GM12878 (cell line): ENCODE measurements around the gene CENPK. TPM values are rescaled to one million over a fixed set of nuclear protein-coding genes. Genes with fewer than 3 reads are reported as not detected.

ENCODE experiments used
- ATAC-seq: fragments of 200-7000 bp; cut with Tn5 transposase; 3 replicates; pipeline ENCODE4 v1.9.1; 2020; ENCODE audit warnings: mild to moderate bottlenecking, moderate library complexity
- BruUV-seq: library from RNA; stranded (reverse); fragments of 400-500 nt; replicated peaks from 2 replicates; lab custom pipeline; 2021; lab: Mats Ljungman, UMichigan
- CTCF ChIA-PET: fragments of 300-600 bp; sonication (Branson Sonifier 250); formaldehyde crosslinking; extraction: SDS; loops from one replicate; lab custom pipeline; 2021; ENCODE audit warnings: inconsistent platforms; lab: Yijun Ruan, JAX
- POLR2A ChIA-PET: fragments of 350-600 bp; formaldehyde crosslinking; extraction: SDS; loops from one replicate; lab custom pipeline; 2021; ENCODE audit warnings: inconsistent platforms; lab: Charles Lee
- RAD21 ChIA-PET: fragments of 300-600 bp; sonication (Branson Sonifier 250); formaldehyde crosslinking; loops from one replicate; lab custom pipeline; 2023; ENCODE audit warnings: antibody characterized with exemption; ENCODE audit not compliant: unreplicated experiment; lab: Charles Lee
- SMC1A ChIA-PET: fragments of 300-600 bp; sonication (Branson Sonifier 250); formaldehyde crosslinking; loops from one replicate; lab custom pipeline; 2023; ENCODE audit not compliant: unreplicated experiment, uncharacterized antibody; lab: Charles Lee
- DNase-seq: peaks from one replicate; pipeline ENCODE4 v3.0.0-alpha.2; 2011; ENCODE audit warnings: low read depth, low spot score
- FAIRE-seq: peaks from 3 replicates; lab custom pipeline; 2011; peaks lifted over from hg19 to GRCh38; lab: Jason Lieb, UNC
- H2AFZ ChIP-seq: 2 replicates; pipeline ENCODE4 v1.6.0; 2011; ENCODE audit warnings: low read depth, low read length, control low read depth; ENCODE audit not compliant: control insufficient read depth
- H3K27ac ChIP-seq: 2 replicates; pipeline ENCODE4 v1.5.1; 2011; ENCODE audit warnings: control low read depth; ENCODE audit not compliant: control insufficient read depth, insufficient read depth
- H3K27me3 ChIP-seq, 2 experiments: replicated peaks in 1 of 2; 2 replicates each; pipeline versions ENCODE4 v1.6.0 to v1.6.1; 2011; ENCODE audit warnings: low read length in 1 of 2; ENCODE audit not compliant: control insufficient read depth in 2 of 2, insufficient read depth in 2 of 2
- H3K36me3 ChIP-seq, 2 experiments: 2 replicates each; pipeline ENCODE4 v1.5.1; 2011; ENCODE audit warnings: low read length in 1 of 2; ENCODE audit not compliant: control insufficient read depth in 2 of 2, insufficient read depth in 2 of 2
- H3K4me1 ChIP-seq: 2 replicates; pipeline ENCODE4 v1.6.1; 2011; ENCODE audit warnings: mild to moderate bottlenecking, low read length, moderate library complexity, mixed read lengths; ENCODE audit not compliant: control insufficient read depth, insufficient read depth
- H3K4me2 ChIP-seq: 2 replicates; pipeline ENCODE4 v1.6.0; 2011; ENCODE audit warnings: control low read depth; ENCODE audit not compliant: control insufficient read depth, insufficient read depth
- H3K4me3 ChIP-seq: fragments of 200-600 bp; sonication (generic); 2 replicates; pipeline ENCODE4 v1.5.1; 2016
- H3K79me2 ChIP-seq: 2 replicates; pipeline ENCODE4 v1.6.0; 2011; ENCODE audit warnings: low read length; ENCODE audit not compliant: control insufficient read depth, insufficient read depth
- H3K9ac ChIP-seq: 2 replicates; pipeline ENCODE4 v1.8.0; 2011; ENCODE audit warnings: low read length, control low read depth, mixed read lengths; ENCODE audit not compliant: control insufficient read depth, insufficient read depth
- H3K9me3 ChIP-seq: replicated peaks from 3 replicates; pipeline ENCODE4 v1.5.1; 2011; ENCODE audit warnings: mild to moderate bottlenecking, low read length; ENCODE audit not compliant: control insufficient read depth, insufficient read depth
- H4K20me1 ChIP-seq: 2 replicates; pipeline ENCODE4 v1.6.0; 2011; ENCODE audit not compliant: control insufficient read depth, insufficient read depth
- CTCF ChIP-seq, 3 experiments: IDR thresholded peaks in 2 of 3; conservative IDR thresholded peaks in 1 of 3; 2 replicates each; pipeline ENCODE4 v1.5.1; 2011; ENCODE audit warnings: low read depth in 3 of 3, low read length in 3 of 3, mild to moderate bottlenecking in 3 of 3, control low read depth in 2 of 3, moderate library complexity in 2 of 3, inconsistent platforms in 1 of 3, mixed read lengths in 1 of 3; ENCODE audit not compliant: control insufficient read depth in 2 of 3, insufficient read depth in 1 of 3; ENCODE audit errors: extremely low read depth in 1 of 3
- HDGF ChIP-seq: fragments of 450-650 bp; IDR thresholded peaks from 2 replicates; pipeline ENCODE4 v1.6.1; 2016; ENCODE audit warnings: antibody characterized with exemption
- NFIC ChIP-seq: IDR thresholded peaks from 2 replicates; pipeline ENCODE4 v1.6.1; 2012; ENCODE audit warnings: low read depth, mild to moderate bottlenecking, inconsistent platforms, low read length, moderate library complexity
- SP1 ChIP-seq: IDR thresholded peaks from one replicate; pipeline ENCODE4 v1.6.1; 2011; ENCODE audit warnings: low read depth, low read length
- TCF7 ChIP-seq: IDR thresholded peaks from 2 replicates; pipeline ENCODE4 v1.6.1; 2014; ENCODE audit warnings: antibody characterized with exemption, borderline replicate concordance
- USF1 ChIP-seq: IDR thresholded peaks from 2 replicates; pipeline ENCODE4 v1.6.1; 2011; ENCODE audit warnings: borderline replicate concordance, low read depth, mild to moderate bottlenecking, moderate library complexity, mixed read lengths, low read length; ENCODE audit not compliant: insufficient read depth; ENCODE audit errors: extremely low read length
- ZBTB33 ChIP-seq: fragments of 450-650 bp; IDR thresholded peaks from 2 replicates; pipeline ENCODE4 v1.6.1; 2017; ENCODE audit warnings: mild to moderate bottlenecking
- ZNF384 ChIP-seq: IDR thresholded peaks from 2 replicates; pipeline ENCODE4 v1.6.1; 2012; ENCODE audit warnings: low read depth, mild to moderate bottlenecking, low read length, improper control_type of control experiment, borderline replicate concordance
- WGBS: methylation state at CpG from one replicate; pipeline ENCODE4 v1.1.6; 2016; ENCODE audit warnings: low lambda C conversion rate; ENCODE audit not compliant: insufficient replicate concordance, insufficient coverage; ENCODE audit errors: missing lambda C conversion rate; 5-methylcytosine and 5-hydroxymethylcytosine counted together
- in situ Hi-C: fragments of 300-500 bp; cut with MboI; formaldehyde crosslinking; loops from 9 replicates; pipeline ENCODE4 v1.14.3; 2018; ENCODE audit warnings: mixed read lengths
- intact Hi-C: fragments of 100-400 bp; cut with micrococcal nuclease; formaldehyde crosslinking; loops from one replicate; pipeline ENCODE4 v1.14.2; 2022; ENCODE audit not compliant: unreplicated experiment
- polyA plus RNA-seq, 11 experiments: library from polyadenylated mRNA; depleted of rRNA in 4 of 11; unstranded in 6 of 11; stranded (reverse) in 5 of 11; fragments of >200 nt; fragmentation: Nextera tagmentation in 4 of 11; fragmentation: Illumina TruSeq in 1 of 11; extraction: Ambion mirVana in 4 of 11; extraction: Trizol in 1 of 11; gene quantifications; 1 replicate in 1 of 11; 2 replicates in 10 of 11; pipeline versions ENCODE4 v1.2.1 to v1.2.3, GENCODE V29; 2011 to 2016; ENCODE audit warnings: inconsistent platforms in 2 of 11, missing spikeins in 2 of 11, low read depth in 1 of 11
- total RNA-seq, 4 experiments: library from RNA; depleted of rRNA in 3 of 4; stranded (reverse); fragments of >200 nt in 3 of 4; fragmentation: Illumina TruSeq in 1 of 4; extraction: Trizol in 1 of 4; gene quantifications; 2 replicates each; pipeline versions ENCODE4 v1.2.1 to v1.2.3, GENCODE V29; 2013 to 2021
- TF ChIP-seq, protein P1 (sequence below): fragments of 450-650 bp; IDR thresholded peaks from 2 replicates; pipeline ENCODE4 v1.6.1; 2018; ENCODE audit warnings: borderline replicate concordance, mild to moderate bottlenecking; ENCODE audit not compliant: partially characterized antibody

The CENPK gene
- total and polyA plus RNA-seq, 10 of the 15 experiments (the other 5 are each of a cell fraction or from before 2014, with no cell fraction given), result 29.5 to 94.3 (median 43.2) TPM

GRCh38 chr5:65553941-65554340, 9.0 kb downstream of the CENPK start:
- intact Hi-C loops, result no loop called here
- Histone ChIP-seq H3K27ac (no peak overlapping the region), H3K4me3 (no peak overlapping the region), H3K4me2 (no peak overlapping the region), H3K4me1 (no peaks in the 10 kb centered on the region), H3K79me2 (no peaks in the 10 kb centered on the region; the same call in none of the 2 replicates), H3K27me3 (no peaks in the 10 kb centered on the region), H3K9ac (no peak overlapping the region), H3K36me3 (peaks cover 0 to 5% of the 10 kb centered on the region in 2 experiments; a peak in 2 of 4 replicates), H4K20me1 (no peaks in the 10 kb centered on the region), H2AFZ (no peak overlapping the region), H3K9me3 (no peaks in the 10 kb centered on the region)
- ChIA-PET POLR2A (no interaction called here), CTCF (no interaction called here), SMC1A (interaction anchor here (1.0 to 1.7 kb wide), 2 partner anchors 8 to 15 kb away, joined by 3 to 6 read pairs; no protein-coding TSS in a partner anchor), RAD21 (interaction anchor here (1.3 kb wide), 1 partner anchor 9 kb away, joined by 5 read pairs; the partner anchor contains the start of genes CENPK and PPWD1)
- TF ChIP-seq CTCF (IDR thresholded peaks at IDR 0.05 in 2 of 3, conservative IDR thresholded peaks at IDR 0.05 in 1 of 3; ENCODE audit: control insufficient read depth in 2 of 3, extremely low read depth in 1 of 3, insufficient read depth in 1 of 3, low read depth in 3 of 3, low read length in 3 of 3), result no peak
- no peak for TF ChIP-seq SP1
- TF ChIP-seq, protein P1, sequence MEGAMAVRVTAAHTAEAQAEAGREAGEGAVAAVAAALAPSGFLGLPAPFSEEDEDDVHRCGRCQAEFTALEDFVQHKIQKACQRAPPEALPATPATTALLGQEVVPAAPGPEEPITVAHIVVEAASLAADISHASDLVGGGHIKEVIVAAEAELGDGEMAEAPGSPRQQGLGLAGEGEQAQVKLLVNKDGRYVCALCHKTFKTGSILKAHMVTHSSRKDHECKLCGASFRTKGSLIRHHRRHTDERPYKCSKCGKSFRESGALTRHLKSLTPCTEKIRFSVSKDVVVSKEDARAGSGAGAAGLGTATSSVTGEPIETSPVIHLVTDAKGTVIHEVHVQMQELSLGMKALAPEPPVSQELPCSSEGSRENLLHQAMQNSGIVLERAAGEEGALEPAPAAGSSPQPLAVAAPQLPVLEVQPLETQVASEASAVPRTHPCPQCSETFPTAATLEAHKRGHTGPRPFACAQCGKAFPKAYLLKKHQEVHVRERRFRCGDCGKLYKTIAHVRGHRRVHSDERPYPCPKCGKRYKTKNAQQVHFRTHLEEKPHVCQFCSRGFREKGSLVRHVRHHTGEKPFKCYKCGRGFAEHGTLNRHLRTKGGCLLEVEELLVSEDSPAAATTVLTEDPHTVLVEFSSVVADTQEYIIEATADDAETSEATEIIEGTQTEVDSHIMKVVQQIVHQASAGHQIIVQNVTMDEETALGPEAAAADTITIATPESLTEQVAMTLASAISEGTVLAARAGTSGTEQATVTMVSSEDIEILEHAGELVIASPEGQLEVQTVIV, result no peak
- TF ChIP-seq ZBTB33, result no peak
- TF ChIP-seq ZNF384, result no peak
- no peak for TF ChIP-seq HDGF
- TF ChIP-seq TCF7, result no peak
- TF ChIP-seq NFIC, result no peak
- no peak for TF ChIP-seq USF1
- FAIRE-seq (no peak), ATAC-seq (no peak), DNase-seq (no peak)
- 68% methylated on average over 5 of the region's 5 CpGs for WGBS
- in situ Hi-C loops, result no loop called here
- no TSS peak for BruUV-seq
